ENCODE results near the gene LRRC53.
A peak's percentile ranks its signal among the peaks of the same experiment; 100 is the strongest.

The LRRC53 gene

DNA sequence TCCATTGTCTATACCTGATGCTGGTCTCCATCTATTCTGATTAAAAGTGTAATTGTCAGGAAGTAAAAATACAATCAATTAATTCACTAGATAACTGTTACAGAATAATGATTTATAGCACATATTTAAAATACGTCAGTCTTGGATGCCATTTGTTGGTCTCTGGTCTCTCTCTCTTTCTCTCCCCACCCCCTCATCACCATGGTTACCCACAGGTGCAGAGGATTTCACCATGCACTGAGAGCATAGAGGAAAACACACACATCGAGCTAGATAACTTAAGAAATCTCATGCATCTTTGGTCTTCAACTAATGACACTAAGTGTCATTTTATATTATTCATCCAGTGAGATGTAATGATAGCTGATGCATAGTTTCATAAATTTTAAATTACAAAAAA lies 33.4 kb downstream of the LRRC53 start:
- no peak overlapping the region for H3K4me3 ChIP-seq (ENCODE audit: low read depth, low read length)
- DNase-seq (ENCODE audit: low read depth): no peak
- no peak for TF ChIP-seq CTCF (IDR thresholded peaks at IDR 0.05; ENCODE audit: low read depth, low read length, missing control alignments)

- no peak for TF ChIP-seq CTCF (IDR thresholded peaks at IDR 0.05; ENCODE audit: low read depth, low read length, missing control alignments)
- DNase-seq (ENCODE audit: low read depth): no peak
- H3K4me3 ChIP-seq (ENCODE audit: low read depth, low read length): no peak overlapping the region
Observed at GRCh38 chr1:74474585-74474984, 37.8 kb downstream of the LRRC53 start.

DNA sequence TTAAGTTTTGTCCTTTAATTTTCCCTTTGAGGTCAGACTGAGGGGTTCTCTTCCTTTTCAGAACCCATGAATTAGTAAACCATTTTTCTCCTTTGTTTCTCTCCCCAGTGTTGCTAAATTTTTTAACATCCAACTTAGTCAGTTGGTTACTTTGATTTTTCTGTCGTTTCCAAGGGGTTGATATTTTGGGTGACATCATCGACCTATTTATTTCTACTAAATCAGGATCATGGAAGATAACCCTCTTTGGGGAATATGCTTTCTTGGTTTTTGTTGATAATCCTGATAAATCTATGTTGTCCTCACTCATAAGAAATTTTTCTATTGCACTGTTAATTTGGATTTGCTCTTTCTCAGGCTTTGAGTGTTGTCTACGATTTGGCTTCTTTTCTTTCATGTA lies 40.9 kb downstream of the LRRC53 start:
- no peak for TF ChIP-seq CTCF (IDR thresholded peaks at IDR 0.05; ENCODE audit: low read depth, low read length, missing control alignments)
- no peak overlapping the region for H3K4me3 ChIP-seq (ENCODE audit: low read depth, low read length)
- no peak for DNase-seq (ENCODE audit: low read depth)

DNA sequence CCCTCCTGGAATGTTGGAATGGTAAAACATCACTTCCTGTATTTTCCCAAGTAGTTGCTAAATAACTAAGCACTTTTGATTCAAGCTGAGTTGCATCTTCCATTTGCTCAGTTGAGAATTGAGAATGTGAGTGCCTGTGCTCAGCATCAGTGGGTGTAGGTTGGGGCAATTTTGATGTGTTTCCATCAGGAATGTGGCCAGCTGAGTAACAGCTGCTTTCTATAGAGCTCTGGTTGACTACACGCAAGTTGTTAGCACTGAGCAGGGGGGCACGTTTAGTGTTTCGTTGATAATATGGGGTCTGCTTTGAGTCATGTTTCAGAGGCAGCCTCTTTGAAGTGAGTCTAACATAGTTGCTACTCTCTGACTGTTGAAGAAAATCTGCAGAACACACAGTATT lies 41.5 kb downstream of the LRRC53 start:
- no peak for TF ChIP-seq CTCF (IDR thresholded peaks at IDR 0.05; ENCODE audit: low read depth, low read length, missing control alignments)

GRCh38 chr1:74470251-74470650 lies 42.2 kb downstream of the LRRC53 start:
- H3K4me3 ChIP-seq (ENCODE audit: low read depth, low read length): no peak overlapping the region
- TF ChIP-seq CTCF (IDR thresholded peaks at IDR 0.05; ENCODE audit: low read depth, low read length, missing control alignments): no peak
- no peak for DNase-seq (ENCODE audit: low read depth)

More for the DNA sequence above, 41.5 kb downstream of the LRRC53 start:
- no peak overlapping the region for H3K4me3 ChIP-seq (ENCODE audit: low read depth, low read length)
- no peak for DNase-seq (ENCODE audit: low read depth)

GRCh38 chr1:74468982-74469603 lies 43.3 kb downstream of the LRRC53 start:
- no peak for DNase-seq (ENCODE audit: low read depth)

More at GRCh38 chr1:74468982-74469603, 43.3 kb downstream of the LRRC53 start:
- H3K4me3 ChIP-seq (ENCODE audit: low read depth, low read length): no peak overlapping the region
- TF ChIP-seq CTCF (IDR thresholded peaks at IDR 0.05; ENCODE audit: low read depth, low read length, missing control alignments): peak; percentile 46
